Stimulated activated CD4-positive, alpha-beta T cell treated with anti-CD3 and anti-CD28 coated beads, Interleukin-1b, Interleukin-23, amount 100 ng/mL, for 4 hours (primary cell): ENCODE data around the gene RNF213.

ENCODE experiments used
- DNase-seq, 2 donors: peaks; one replicate each; pipeline ENCODE4 v3.0.0-alpha.2; 2020; ENCODE audit warnings: low read depth in 2 of 2

The RNF213 gene

DNA sequence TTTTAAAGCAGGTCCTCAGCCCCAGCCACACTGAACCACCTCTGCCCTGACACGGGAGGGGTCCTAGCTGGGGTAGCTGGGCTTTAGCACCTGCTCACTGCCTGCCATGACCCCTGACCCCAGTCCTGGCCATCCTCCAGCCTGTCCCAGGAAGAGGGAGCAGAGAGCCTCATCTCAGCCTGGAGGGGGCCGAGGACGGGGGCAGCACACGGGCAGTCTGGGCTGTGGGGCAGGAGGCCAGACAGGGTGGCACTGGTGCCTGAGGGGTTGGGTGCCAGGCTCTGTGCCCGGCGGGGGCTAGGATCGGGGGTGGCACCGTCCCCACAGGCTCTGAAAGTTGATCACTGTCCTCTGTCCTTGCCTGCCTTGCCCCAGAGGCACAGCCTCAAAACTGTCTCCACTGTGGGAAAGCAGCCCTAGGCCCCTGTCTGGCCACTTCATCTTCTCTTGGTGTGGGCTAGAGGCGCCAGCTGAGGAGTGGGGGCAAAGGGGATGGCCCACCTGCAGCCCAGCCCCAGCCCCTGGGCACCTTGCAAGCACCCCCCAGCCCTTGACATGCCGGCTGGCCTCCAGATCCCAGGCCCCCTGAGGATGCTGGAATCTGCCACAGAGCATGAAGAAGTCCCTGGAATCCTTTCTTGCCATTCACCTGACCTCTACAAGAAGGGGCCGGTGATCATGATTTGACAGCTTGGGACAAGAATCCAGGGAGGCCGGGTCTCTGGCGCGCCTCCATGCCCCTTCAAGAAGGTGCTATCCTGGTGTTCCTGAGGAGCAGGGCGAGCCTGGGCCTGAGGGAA lies 170.0 kb downstream of the RNF213 start:
- DNase-seq: no peak

DNA sequence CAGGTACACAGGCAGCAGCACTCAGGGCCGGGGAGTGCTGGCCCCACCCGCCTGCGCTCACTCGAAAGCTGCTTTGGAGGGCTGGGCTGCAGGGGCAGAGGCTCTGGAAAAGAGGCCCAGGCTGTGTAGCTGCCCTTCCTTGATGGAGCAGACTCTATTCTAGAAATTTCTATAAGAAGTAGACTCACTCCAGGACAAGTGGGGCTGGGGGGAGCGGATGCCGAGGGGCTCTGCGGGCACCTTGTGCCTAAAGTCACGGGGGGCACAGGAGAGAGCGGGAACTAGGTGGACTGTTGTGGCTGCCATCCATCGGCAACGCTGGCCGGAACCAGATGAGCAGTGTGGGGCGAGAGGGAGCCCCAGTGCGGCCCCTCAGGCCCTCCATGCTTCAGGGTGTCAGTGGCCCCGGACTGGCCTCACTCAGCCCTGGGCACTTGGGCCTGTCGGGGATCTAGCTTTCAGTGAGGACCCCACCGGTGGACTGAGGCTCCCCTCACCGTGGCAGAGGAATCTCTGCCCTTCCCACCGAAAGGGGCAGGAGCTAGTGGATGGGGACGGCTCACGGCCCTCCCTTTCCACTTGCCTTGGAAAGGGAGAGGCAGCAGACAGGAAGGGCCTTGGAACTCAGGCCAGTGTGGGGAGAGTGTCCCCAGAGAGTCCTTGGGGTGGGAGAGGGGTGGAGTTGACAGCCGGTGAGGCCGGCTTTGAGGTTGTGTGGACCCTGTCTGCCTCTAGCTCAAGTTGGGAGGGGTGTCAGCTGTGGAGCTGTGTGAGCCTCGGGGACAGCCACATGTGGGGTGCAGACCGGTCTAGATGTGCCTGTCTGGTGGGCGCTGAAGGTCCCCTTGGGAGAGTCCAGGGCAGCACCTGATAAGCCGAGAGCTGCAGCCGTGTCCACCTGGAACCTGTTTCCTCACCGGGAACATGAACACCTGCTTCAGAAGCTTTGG lies 170.9 kb downstream of the RNF213 start:
- DNase-seq: no peak

DNA sequence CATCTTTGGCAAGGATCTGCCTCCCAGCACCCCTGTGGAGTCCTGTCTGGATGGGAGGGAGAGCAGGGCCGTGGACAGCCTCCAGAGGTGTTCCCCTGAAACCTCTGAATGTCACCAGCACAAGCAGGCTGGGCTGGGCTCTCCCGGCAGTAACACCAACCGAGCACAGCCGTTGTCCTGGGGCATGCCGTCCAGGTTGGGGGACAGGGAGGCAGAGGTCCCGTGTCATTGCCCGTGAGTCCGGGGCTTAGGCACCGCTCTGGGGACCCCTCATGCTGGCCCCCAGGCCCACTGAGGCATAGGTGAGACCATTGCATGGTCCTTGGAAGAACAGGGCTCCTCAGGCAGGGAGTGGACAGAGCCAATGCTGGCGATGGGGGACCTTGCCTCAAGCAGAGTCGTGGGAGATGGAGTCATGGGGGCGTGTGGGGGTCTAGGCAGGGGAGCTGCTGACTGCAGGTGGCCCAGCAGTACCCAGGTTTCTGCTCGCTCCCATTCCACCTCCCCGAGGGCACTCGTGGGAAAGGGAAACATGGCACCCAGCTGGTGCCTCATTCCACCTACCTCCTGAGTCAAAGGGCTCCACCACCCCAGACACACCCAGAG lies 171.8 kb downstream of the RNF213 start:
- DNase-seq: no peak

DNA sequence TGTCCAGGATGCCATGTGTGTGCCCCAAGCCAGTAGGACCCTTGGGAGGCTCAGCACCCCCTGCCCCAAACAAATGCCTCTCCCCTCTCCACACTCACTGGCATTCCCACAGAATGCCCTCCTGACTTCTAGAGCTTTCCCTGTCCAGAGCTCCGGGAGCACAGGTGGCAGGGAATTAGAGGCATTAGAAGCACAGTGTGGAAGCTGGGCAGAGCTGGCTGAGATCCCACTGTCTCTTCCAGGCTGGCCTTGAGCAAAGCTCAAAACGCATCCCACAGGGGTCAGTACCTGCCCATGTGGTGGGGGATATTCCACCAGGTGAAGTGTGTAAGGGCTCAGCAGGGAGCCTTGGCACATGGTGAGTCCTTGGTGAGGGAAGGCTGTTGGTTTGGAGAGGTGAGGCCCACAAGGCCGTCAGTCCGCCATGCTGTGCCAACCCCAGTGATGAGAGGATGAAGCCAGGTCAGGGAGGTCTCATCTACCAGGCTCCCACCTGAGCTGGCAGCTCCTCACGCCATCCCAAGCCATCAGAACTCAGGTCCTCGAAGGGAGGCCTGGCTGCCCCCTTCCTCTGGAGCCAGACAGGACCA lies 172.4 kb downstream of the RNF213 start:
- DNase-seq: no peak

DNA sequence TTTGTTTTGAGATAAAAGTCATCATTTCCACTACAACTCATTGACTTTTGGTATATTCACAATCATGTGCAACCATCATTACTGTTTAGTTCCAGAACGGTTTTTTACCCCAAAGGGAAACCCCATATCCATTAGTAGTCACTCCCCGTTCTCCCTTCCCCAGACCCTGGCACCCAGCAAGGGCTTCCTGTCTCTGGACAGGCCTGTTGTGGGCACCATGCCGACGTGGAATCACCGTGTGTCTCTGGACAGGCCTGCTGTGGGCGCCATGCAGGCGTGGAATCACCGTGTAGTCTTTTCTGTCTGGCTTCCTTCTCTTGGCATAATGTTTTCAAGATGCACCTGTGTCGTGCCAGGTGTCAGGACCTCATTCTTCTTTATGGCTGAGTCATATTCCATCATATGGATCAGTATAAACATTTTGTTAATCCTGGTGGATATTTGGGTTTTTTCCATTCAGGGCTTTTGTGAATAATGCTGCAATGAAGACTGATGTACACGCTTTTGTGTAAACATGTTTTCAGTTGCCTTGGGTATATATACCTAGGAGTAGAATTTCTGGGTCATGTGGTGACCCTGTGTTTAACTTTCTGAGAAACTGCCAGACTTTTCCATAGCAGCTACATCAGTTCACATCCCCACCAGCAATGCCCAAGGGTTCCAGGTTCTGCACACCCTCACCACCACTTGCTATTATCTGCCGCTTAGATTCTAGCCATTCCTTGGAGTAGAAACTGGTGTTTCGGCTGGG lies 173.4 kb downstream of the RNF213 start:
- no peak for DNase-seq

DNA sequence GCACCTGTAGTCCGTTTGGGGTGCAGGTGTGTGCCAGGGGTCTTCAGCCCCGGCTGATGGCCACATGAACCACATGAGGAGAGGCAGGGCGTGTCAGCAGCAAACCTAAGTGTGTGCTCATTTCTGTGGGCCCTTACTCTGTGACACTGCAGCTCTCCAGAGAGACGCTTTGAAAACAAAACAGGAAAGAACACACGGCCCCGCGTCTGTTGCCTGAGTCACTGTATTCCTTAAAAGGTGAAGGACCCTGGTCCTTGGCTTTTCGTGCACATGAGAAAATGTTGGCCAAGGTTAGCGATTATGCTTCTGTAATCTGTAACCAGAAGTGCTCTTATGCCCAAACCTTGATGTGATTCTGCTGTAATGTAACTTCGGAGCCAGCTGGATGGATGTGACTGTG lies 176.9 kb downstream of the RNF213 start:
- DNase-seq: no peak

DNA sequence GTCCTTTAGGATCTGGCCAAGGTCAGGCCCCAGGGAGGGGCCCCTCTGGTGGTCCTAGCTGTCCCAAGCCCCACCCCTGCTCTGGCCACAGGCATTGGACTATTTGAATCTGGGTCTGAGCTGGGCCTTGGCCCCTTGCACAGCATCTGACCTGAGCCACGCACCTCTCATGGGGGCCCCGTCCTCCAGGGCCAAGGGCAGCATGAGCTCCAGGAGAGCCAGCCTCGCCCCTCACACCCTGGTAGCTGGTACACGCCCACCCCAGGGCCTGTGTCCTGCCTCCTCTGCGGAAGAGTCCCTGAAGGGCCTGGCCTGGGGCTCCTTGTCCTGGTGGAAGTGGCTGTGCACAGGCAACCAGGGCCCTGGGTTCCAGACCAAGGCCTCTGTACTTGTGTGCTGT lies 178.2 kb downstream of the RNF213 start:
- no peak for DNase-seq

DNA sequence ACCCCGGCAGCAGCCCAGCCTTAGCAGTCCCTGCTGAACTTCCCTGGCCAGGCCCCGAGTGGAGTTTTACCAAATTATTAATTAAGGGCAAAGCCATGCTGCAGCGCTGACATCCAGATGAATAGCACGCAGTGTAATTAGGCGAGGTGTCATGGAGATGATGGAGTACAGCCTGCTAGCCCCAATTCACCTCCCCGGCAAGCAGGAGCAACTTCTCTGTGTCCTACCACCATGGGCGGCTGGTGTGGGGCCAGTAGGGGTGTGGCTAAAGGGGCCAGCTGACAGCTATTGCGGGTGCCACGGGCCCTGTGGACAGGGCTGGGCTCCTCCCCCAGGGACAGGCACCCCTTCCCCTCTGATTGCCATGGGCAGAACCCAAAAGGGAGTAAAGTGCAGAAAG lies 178.8 kb downstream of the RNF213 start:
- no peak for DNase-seq

DNA sequence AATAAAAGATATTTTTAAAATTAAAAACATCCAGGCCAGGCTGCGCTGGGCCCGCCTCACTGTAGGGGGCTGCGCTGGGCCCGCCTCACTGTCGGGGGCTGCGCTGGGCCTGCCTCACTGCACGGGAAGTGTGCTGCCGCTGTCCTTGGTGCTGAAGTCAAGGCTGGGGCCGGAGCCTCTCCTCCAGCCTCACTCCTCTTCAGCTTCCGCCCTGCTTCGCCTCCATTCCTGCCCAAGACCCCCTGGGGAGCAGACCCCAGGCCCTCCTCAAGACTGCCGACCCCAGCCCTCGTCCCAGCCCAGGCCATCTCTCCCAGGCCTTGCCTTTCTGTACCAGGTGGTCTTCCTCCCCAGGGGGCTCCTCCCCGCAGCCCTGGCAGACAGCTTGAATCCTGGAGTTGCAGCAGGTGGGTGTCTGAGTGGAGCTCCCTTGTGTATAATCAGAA lies 180.5 kb downstream of the RNF213 start:
- peak; percentile 27 to 45 for DNase-seq

DNA sequence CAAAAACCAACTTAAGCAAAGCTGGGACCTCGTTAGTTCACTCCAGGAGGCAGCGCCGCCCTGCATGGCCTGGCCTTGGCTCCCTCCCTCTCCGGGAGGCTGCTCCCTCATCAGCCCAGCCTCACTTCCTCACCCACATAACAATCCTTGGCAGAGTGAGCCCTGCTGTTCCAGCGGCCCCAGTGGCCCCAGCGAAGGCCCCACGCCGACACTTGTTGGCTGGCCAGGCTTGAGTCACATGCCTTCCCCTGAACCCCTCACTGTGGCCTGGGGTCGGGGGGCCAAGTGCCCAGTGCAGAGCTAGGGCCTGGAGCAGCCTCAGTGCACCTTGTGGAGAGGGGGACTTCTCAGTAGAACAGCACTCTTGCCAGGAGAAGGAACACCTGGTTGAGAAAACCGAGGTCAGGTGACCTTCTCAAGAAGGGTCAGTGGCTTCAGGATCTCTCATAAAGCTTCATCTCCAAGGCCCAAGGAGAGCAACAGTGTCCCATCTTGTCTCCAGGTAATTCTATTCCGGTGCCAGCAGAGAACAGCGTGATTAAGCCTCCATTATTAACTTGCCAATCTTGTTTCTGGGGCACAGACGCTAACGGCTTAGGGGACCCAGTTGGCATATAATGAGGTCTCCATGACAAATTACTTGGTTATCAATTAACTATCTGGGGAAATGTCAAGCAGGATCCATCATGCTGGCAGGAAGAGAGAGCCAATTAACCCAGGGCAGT lies 181.1 kb downstream of the RNF213 start:
- DNase-seq: no peak

DNA sequence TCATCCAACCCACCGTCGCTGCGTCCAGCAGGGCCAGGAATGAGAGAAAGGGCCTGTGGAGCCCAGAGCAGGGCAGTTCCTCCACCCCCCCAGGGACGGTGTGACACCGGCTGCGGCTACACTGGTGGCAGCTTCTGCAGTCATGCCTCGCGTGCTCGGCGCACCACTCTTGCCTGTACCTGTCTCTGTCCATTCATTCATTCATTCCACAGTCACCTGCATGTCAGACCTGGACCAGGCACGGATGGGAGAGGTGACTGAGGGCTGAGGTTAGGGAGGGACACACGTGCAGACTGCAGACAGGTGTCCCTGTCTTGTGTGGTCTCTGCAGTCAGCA lies 181.6 kb downstream of the RNF213 start:
- no peak for DNase-seq

DNA sequence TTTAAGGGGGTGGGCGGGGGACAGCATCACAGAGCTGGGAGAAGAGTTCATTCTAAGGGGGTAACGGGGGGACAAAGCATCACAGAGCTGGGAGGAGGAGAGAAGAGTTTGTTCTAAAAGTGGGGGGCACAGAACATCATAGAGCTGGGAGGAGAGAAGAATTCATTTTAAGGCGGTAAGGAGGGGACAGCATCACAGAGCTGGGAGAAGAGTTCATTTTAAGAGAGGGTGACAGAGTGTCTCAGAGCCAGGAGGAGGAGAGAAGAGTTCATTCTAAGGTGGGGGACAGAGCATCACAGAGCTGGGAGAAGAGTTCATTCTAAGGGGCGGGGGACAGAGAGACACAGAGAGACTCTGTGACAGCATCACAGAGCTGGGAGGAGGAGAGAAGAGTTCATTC lies 182.1 kb downstream of the RNF213 start:
- no peak for DNase-seq

DNA sequence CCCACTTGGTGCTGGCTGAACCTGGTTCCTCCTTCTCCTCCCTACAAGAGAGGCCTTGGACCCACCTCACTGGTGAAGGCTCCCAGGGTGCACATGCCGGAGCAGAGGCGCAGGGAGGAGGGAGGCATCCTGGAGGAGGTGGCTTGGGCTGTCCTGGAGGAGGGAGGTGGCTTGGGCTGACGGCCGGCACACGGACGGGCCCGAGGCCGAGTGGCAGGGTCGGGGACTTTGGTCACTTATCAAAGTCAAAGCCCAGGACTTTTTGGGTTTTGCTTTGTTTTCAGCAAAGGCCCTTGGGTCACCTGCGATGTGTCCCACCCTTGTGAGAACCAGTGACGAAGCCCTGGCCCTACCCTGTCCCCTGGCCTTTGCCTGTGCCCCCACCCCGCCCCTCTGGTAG lies 182.8 kb downstream of the RNF213 start:
- DNase-seq: no peak

DNA sequence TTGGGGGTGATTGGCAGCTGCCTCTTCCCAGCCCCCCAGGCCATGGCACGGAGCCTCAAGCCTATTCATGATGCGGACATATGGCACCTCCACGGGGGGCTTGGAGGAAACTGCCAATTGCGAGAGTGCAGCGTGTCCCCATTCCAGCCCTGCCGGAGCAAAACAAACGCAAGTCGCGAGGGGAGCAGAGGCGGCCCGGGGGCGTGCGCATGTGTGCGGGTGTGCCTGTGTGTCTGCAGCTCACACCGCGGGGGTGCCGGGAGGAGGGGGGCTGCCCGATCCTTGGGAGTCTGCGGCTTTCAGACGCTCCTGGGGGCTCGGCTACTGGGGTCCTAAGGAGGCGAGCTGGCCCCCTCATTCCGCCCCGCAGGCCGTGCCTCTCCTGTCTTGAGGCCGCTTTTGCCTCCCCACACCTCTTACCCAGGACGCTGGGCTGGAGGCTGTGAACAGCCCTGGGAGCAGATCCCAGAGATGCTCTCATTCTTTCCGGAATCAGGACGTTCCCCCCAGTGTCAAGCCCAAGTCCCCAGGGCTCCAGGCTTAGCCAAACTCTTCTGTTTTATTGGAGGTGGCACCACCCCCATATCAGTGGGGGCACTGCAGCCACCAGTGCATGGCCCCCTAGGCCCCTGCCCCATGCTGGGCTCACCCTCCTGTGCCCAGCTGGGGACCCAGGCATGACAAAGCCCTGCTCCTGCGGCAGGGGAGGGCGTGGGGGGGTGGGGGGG lies 183.4 kb downstream of the RNF213 start:
- no peak for DNase-seq

DNA sequence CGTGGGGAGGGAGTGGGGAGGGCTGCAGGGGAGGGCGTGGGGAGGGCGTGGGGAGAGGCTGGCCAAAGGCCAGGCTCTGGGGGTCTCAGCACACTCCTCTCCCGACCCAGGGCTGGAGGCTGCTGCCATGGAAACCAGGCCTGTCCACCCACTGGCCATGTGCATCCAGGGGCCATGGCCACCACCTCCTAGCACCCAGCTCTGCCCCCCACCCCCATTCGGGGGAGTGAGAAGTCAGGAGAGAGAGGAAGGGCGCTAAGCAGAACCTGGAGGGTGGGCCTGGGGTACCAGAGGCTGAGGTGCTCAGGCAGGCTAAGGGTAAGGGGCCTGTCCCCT lies 184.0 kb downstream of the RNF213 start:
- no peak for DNase-seq

DNA sequence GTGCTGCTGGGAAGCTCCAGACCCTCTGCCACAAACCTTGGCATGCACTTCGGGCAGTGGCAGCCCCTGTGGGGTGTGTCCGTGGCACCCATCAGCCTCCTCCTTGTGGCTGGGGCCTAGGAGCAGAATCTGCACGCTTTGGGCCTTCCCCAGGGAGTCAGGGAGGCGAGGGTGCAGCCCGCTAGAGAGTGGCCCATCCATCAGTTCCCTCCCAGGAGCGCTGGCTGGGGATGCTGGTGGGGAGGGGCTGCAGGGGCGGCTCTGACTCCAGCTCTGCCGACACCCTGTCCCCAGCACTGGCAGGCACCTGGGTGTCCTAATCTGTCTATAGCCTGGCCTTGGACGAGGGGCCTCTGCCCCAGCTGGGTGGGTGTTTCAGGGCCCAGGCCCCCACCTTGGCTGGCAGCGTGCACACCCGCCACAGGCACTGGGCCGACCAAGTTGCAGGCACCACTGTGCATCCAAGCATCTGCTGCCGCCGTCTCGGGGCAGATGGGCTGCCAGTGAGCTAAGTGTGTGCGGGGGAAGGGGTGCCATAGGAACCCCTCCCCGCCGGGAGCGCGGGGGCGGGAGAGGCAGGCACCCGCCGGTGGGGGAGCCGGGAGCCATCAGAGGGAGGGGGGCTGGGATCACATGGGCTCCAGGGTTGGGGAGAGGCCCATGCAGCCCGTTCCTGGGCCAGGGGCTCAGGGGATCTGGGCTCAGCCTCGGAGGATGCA lies 184.5 kb downstream of the RNF213 start:
- no peak for DNase-seq

DNA sequence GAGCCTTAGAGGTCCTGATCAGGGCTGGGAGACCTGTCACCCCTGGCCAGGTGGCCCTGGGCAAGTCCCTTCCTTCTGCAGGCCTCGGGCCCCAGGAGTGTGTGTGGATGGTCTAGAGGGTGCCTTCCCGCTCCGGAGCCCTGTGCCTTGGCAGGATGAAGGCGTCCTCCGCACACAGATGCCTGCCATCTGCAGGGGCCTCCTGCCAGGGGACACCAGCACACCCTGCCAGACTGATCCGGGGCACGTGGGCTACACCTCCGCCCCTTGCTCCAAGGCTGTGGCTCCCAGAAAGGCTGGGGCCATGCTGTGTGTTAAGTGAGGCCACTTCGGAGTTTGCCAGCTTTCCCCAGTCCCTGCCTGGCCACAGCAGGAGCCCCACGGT lies 185.1 kb downstream of the RNF213 start:
- no peak for DNase-seq

DNA sequence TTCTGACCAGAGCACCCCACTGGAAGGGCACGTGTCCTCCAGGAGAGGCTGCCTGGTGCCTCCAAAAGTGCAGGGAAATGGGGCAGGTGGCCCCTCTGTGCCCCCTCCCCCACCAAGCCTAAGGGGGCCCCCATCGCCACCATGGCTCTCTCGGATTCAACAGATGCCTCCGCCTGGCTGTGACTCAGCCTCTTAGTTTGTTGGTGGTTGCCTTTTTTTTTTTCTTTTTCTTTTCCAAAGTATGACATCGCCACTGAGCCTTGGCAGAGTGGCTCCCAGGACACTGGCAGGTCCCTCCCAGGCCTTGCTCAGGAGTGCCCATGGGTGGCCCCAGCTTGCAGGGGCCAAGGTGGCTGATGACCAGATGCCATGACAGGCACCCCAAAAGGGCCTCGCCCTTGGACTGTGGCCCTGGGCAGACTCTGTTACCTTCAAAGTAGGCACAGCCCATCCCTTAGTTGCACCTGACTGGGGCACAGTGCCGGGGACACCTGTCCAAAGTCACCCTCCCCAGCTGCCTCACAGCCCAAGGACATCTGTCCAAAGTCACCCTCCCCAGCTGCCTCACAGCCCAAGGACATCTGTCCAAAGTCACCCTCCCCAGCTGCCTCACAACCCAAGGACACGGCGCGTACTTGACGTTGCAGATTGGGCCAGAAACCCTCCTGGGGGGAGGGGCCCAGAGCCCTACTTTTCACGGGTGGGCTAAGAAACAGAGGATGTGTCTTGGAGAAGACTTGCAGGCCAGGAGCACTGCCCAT lies 186.2 kb downstream of the RNF213 start:
- DNase-seq: no peak

DNA sequence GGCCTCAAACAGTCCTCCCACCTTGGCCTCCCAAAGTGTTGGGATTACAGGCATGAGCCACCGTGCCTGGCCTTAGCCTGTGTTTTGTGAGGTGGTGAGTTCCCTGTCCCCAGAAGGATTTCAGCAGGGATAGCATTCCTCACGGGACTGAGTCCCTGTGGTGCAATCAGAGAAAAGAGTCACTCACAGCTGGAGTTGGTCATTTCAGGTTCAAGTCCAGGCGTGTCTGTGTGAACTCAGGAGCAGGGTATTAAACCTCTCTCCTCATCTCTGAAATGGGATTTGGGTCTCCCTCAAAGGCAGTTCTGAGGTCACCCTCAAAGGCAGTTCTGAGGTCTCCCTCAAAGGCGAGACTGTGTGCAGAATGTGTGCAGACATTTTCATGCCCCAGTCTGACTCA lies 187.1 kb downstream of the RNF213 start:
- no peak for DNase-seq
